ENCODE data around the gene APOD.
"Not testable (repeated sequence)": the region's sequence is repeated elsewhere in the genome, so short reads cannot be mapped to it uniquely, and the experiment has no call there.

APOD gene

DNA sequence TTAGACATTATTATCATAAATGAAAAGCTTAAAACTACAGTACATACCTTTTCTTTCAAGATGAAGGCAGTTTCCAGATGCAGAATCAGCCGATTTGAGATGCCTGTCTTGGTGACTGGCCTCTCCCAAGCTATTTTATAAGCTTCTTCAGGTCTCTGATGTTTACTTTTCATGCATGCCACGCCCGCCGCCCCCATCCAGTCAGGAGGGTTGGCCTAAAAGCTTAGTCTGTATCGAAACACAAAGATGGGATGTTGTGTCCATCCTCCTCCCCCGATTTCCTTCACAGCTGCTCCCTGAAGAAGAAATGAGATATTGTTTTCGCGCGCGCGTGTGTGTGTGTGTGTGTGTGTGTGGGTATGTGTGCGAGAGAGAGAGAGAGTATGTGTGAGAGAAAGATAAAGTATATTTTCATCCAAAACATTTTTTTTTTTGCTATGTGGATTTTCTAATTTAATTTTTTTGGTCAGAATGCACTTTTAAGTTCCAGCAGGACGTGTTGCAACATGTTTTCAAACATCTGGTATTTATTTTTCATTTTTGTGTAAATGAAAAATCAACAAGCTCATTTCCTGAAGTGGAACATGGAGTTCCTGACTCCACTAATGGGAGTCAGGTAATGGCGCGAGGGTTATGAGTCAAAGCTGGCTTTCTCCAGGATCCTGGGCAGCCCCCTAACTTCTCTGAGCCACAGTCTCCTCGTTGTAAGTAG is at the start of gene APOD:
Gene APOD (minus strand): TSS at position 110 of the 712 bp plus-strand sequence. CDS start 4,479 bp downstream, outside the sequence.
- DNase-seq, result peak; percentile 61

- DNase-seq, result not testable (repeated sequence)
Measured at GRCh38 chr3:195633351-195633750, 49.6 kb upstream of the APOD start.

- not testable (repeated sequence) for DNase-seq
Measured at GRCh38 chr3:195632501-195633185, 48.9 kb upstream of the APOD start.

GRCh38 chr3:195632046-195632445 is 48.3 kb upstream of the APOD start:
- not testable (repeated sequence) for DNase-seq

DNA sequence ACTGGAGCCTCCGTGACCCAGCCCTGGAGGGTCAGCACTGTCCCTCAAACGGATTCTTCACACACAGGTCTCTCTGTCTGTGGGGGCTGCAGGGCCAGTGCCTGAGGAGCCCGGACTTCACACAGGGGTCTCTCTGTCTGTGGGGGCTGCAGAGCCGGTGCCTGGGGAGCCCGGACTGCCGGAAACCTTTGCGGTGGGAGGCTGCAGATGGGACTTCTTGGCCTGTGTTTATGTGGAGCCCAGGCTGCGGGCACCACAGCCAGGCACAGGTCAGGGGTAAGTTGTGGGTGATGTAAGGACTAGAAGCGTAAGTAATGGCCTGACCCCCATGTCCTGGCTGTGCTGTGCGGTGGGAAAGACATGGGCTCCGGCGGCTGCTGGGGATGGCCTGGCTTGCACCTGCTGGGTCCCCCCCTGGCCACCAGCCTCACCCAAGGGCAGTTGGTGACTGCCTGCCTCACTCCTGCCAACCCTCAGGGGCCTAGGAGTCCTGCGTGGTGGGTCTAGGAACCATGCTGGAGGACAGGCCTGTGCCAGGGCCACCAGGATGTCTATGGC is 47.3 kb upstream of the APOD start:
- DNase-seq, result not testable (repeated sequence)

DNA sequence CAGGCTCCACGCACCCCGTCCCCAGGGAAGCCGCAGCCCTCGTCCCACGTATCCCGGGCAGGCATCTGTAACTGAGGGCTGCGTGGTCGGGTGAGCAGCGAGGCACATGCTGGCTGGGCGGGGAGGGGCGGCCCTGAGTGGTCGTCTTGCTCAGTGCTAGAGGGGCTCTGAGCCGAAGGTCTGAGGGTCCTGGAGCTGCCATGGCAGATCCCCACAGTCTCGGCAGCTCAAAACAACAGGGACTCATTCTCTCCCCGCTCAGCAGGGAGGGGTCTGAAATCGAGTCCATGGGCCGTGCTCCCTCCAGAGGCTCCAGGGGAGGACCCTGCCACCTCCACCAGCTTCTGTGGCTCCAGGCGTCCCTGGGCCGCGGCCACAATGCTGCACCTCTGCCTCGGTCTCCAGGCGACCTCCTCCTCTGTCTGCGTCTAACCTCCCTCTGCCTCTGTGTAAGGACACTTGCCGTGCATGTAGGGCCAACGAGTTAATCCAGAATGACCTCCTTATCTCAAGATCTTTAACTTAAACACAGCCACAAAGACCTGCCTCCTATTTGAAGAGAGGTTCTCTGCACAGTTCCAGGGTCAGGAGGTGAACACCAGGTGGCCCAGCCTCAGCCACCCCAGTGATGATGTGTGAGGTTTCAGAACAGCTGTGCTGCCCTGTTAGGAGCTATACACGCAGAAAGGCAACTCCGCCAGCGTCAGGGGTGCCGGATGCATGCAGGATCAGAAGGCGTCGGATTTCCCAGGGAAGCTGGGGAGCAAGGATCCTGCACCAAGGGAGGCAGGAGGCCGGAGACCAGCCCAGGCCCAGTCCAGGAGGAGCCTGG is 46.6 kb upstream of the APOD start:
- not testable (repeated sequence) for DNase-seq

DNA sequence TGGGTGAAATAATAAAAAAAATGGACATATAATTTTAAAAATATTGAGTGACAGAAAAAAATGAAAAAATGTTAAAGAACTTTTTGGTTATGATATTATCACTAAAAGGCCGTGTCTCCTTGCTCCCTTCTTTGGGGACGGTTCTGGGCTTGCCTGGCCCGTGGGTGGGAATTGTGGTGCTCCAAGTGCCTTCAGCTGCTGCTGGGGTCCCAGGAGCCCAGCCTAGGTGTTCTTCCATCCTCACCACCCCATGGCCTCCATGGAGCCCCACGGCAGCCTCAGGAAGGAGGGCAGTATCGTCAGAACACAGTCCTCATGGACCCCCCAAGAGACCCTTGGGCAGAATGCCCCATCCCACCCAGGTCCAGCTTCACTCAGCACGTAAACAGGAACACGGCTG is 45.9 kb upstream of the APOD start:
- not testable (repeated sequence) for DNase-seq

DNA sequence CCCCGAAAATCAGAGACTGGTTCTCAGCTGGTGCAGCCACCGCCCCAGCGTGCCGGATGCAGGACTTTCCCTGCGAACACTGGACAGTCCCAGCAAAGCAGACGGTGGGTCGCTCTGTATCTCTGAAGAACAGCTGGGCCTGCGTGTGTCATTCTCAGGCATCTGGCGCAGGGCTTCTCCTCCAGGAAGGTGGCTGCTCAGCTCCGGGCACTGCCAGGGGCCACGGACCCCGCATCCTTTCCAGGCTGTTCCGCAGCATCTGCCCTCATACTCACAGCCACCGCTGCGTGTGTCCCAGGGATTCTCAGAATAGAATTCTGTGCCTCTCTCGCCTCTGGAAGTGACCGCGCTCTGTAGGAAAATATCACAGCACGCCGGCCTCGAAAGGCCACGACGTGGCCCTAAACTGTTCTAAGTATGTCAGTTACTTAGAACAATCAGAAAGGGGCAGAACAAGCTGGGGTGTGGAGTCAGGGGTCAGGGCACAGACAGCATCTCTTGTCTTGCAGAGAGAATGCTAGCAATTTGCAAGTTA is 44.7 kb upstream of the APOD start:
- DNase-seq, result not testable (repeated sequence)

- DNase-seq, result not testable (repeated sequence)
Measured at GRCh38 chr3:195627515-195628385, 44.0 kb upstream of the APOD start.

- not testable (repeated sequence) for DNase-seq
Measured at GRCh38 chr3:195624603-195625560, 41.1 kb upstream of the APOD start.

- not testable (repeated sequence) for DNase-seq
Measured at GRCh38 chr3:195624171-195624570, 40.4 kb upstream of the APOD start.

- not testable (repeated sequence) for DNase-seq
Measured at GRCh38 chr3:195623217-195623965, 39.7 kb upstream of the APOD start.

DNA sequence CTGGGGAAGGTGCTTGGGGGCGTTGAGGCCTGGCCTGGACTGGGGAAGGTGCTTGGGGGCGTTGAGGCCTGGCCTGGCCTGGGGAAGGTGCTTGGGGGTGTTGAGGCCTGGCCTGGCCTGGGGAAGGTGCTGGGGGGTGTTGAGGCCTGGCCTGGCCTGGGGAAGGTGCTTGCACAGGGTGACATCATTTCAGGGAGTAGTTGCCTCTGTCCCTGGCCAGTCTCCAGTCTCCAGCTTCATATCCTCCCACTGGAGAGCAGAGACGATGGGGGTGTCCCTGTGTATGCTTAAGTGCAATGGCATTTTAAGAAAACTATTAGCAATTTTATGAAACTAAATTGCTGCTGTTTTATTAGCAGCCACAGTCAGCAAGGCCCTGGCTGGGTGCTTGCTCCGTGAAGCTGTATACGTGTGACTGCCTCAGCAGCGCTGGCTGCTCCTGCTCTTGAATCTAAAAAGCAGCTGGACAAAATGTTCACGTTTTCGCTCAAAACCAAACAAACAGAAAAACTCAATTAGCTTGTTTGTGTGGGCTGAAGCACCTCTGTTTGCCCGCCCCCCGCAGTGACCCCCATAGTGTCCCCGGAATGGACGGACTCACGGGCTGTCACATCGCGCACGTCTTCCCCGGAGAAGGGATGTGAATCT is 38.9 kb upstream of the APOD start:
- not testable (repeated sequence) for DNase-seq

DNA sequence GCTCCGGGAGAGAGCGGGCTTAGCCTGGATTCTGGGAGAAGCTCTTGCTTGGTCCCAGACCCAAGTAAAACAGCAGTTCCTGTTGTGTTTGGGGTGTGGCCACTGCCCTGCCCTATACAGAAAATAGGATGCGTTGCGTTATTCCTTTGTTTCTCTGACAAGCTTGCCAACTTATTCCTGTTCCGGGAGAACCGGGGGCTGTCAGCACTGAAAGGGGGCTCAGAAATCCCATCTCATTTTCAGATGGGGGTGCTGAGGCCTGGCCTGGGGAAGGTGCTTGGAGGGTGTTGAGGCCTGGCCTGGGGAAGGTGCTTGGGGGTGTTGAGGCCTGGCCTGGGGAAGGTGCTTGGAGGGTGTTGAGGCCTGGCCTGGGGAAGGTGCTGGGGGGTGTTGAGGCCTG is 38.3 kb upstream of the APOD start:
- DNase-seq, result not testable (repeated sequence)

DNA sequence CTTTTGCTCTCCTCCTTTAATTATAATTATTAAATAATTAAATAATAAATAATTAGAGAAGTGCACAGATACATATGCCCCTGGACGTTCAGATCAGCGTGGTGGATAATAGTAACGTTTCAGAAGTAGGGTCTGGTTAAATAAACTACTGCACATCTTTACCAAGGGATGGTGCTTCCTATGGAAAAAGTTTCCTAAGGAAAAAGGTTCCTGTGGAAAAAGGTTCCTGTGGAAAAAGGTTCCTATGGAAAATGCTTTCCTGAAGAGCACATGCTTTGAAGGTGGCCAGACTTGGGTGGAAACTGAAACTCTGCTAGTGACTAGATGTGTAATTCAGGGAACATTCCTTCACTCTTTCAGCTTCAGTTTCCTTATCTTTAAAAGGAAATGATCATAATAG is 37.4 kb upstream of the APOD start:
- DNase-seq, result not testable (repeated sequence)

DNA sequence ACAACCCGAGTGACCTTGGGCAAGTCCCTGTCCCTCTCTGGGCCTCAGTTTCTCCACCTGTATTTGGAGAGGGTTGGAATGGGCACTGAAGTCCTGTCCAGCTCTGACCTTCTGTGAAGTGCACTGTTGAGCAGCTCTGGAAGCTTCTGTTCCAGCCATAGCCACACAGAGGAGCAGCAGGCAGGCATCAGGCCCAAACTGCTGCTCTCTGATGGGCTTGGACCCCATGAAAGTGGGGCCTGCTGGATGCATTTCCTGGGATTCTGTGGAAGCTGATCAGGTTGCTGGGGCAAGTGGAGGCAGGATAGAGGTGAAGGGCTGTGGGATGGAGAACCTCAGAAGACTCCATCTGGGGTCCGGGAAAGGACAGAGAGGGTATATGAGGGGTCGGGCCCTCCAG is 36.7 kb upstream of the APOD start:
- DNase-seq, result not testable (repeated sequence)

GRCh38 chr3:195619591-195620369 is 36.0 kb upstream of the APOD start:
- DNase-seq, result not testable (repeated sequence)
